Thyroid gland (tissue), 4 donors: ENCODE measurements around the gene DAAM2.

ENCODE experiments used
- CTCF ChIP-seq, 6 experiments: fragments of 200-600 bp in 3 of 6; fragments of 450-650 bp in 3 of 6; sonication (generic) in 3 of 6; IDR thresholded peaks; one replicate each; pipeline ENCODE4 v1.5.1; 2016 to 2019; ENCODE audit warnings: antibody characterized with exemption in 6 of 6, mild to moderate bottlenecking in 2 of 6, inconsistent platforms in 1 of 6, moderate library complexity in 1 of 6
- POLR2A ChIP-seq, 2 donors: fragments of 450-650 bp; IDR thresholded peaks; one replicate each; pipeline ENCODE4 v1.6.1; 2017; ENCODE audit warnings: antibody characterized with exemption in 2 of 2, mild to moderate bottlenecking in 2 of 2, moderate library complexity in 1 of 2

GRCh38 chr6:39887692-39888450 lies 95.7 kb downstream of the DAAM2 start:
- TF ChIP-seq CTCF (IDR thresholded peaks at IDR 0.05): no peak
- TF ChIP-seq POLR2A (IDR thresholded peaks at IDR 0.05): no peak
